Body of pancreas (tissue), 4 donors: Measurements from ENCODE around the gene NFYC. TPM values are rescaled to one million over a fixed set of nuclear protein-coding genes. Genes with fewer than 3 reads are reported as not detected.
A peak's percentile ranks its signal among the peaks of the same experiment; 100 is the strongest.
"Not testable (repeated sequence)": the region's sequence is repeated elsewhere in the genome, so short reads cannot be mapped to it uniquely, and the experiment has no call there.

Experiments
- ATAC-seq: fragments of 150-250 bp; one replicate; pipeline ENCODE4 v1.9.1; 2016
- DNase-seq, 4 donors: peaks; one replicate each; pipeline ENCODE4 v3.0.0-alpha.2; 2019
- H3K27ac ChIP-seq, 4 donors: fragments of 200-600 bp; sonication (generic); 1 replicate in 3 of 4; 2 replicates in 1 of 4; pipeline versions ENCODE4 v1.5.1 to v1.6.1; 2016 to 2019; ENCODE audit warnings: mild to moderate bottlenecking in 1 of 4, mixed read lengths in 1 of 4, moderate library complexity in 1 of 4
- H3K27me3 ChIP-seq, 2 donors: fragments of 200-600 bp; sonication (generic); one replicate each; pipeline ENCODE4 v1.6.0; 2016; ENCODE audit warnings: mild to moderate bottlenecking in 1 of 2
- H3K36me3 ChIP-seq, 2 donors: fragments of 200-600 bp; sonication (generic); replicated peaks in 1 of 2; 2 replicates each; pipeline ENCODE4 v1.5.1; 2016; ENCODE audit warnings: low read depth in 2 of 2; ENCODE audit not compliant: insufficient read depth in 1 of 2
- H3K4me1 ChIP-seq: fragments of 200-600 bp; sonication (generic); one replicate; pipeline ENCODE4 v1.6.0; 2016
- H3K4me3 ChIP-seq, 2 donors: fragments of 200-600 bp; sonication (generic); 1 replicate in 1 of 2; 2 replicates in 1 of 2; pipeline ENCODE4 v1.5.1; 2016 to 2019
- H3K9me3 ChIP-seq, 3 donors: fragments of 200-600 bp; sonication (generic); 1 replicate in 2 of 3; 2 replicates in 1 of 3; pipeline ENCODE4 v1.5.1; 2016
- CTCF ChIP-seq, 7 experiments: fragments of 450-650 bp in 4 of 7; fragments of 200-600 bp in 3 of 7; sonication (generic) in 3 of 7; IDR thresholded peaks; one replicate each; pipeline ENCODE4 v1.5.1; 2016 to 2019; ENCODE audit warnings: antibody characterized with exemption in 7 of 7
- POLR2A ChIP-seq, 3 donors: fragments of 450-650 bp; IDR thresholded peaks; one replicate each; pipeline ENCODE4 v1.6.1; 2016; ENCODE audit warnings: antibody characterized with exemption in 3 of 3, mild to moderate bottlenecking in 2 of 3
- WGBS, 2 donors: methylation state at CpG; one replicate each; pipeline ENCODE4 v1.1.5; 2017; 5-methylcytosine and 5-hydroxymethylcytosine counted together
- intact Hi-C: fragments of 100-400 bp; cut with DNase I; formaldehyde crosslinking; loops from one replicate; pipeline ENCODE4 v1.15.1; 2023
- total RNA-seq, 2 donors: library from RNA; depleted of rRNA; stranded (reverse); fragments of >200 nt; gene quantifications; one replicate each; pipeline ENCODE4 v1.1.0, GENCODE V29; 2016

Gene NFYC
- total RNA-seq, 2 donors from 2014 or later = 37.2 to 44.9 TPM

GRCh38 chr1:40723196-40723955 lies 31.9 kb downstream of the NFYC start:
- intact Hi-C loops = no loop called here
- H3K4me1 ChIP-seq = peaks cover 50% of the 10 kb centered on the region
- H3K9me3 ChIP-seq = no peaks in the 10 kb centered on the region
- DNase-seq (no peak), ATAC-seq (no peak)
- no peaks in the 10 kb centered on the region for H3K27me3 ChIP-seq
- no peaks in the 10 kb centered on the region for H3K36me3 ChIP-seq
- TF ChIP-seq POLR2A (IDR thresholded peaks at IDR 0.05) (no peak), CTCF (IDR thresholded peaks at IDR 0.05) (no peak)
- H3K27ac ChIP-seq = peak overlapping the region in 1 of 4 donors; percentile 42
- H3K4me3 ChIP-seq = no peak overlapping the region
- WGBS, 2 donors = 73 to 76% methylated on average over 8 of the region's 8 CpGs

GRCh38 chr1:40727662-40728061 lies 36.2 kb downstream of the NFYC start:
- ATAC-seq, H3K4me3 ChIP-seq, H3K36me3 ChIP-seq, H3K27ac ChIP-seq, H3K9me3 ChIP-seq, intact Hi-C loops, DNase-seq, H3K27me3 ChIP-seq: not testable (repeated sequence)
- 94 to 97% methylated on average over 9 of the region's 9 CpGs for WGBS, 2 donors
- peaks cover 36% of the 10 kb centered on the region for H3K4me1 ChIP-seq

GRCh38 chr1:40729316-40729862 lies 37.9 kb downstream of the NFYC start:
- H3K9me3 ChIP-seq, ATAC-seq, H3K27ac ChIP-seq, H3K4me3 ChIP-seq, H3K27me3 ChIP-seq, intact Hi-C loops, H3K36me3 ChIP-seq, DNase-seq: not testable (repeated sequence)
- 95 to 100% methylated on average over 5 of the region's 5 CpGs for WGBS, 2 donors
- peaks cover 26% of the 10 kb centered on the region for H3K4me1 ChIP-seq

DNA sequence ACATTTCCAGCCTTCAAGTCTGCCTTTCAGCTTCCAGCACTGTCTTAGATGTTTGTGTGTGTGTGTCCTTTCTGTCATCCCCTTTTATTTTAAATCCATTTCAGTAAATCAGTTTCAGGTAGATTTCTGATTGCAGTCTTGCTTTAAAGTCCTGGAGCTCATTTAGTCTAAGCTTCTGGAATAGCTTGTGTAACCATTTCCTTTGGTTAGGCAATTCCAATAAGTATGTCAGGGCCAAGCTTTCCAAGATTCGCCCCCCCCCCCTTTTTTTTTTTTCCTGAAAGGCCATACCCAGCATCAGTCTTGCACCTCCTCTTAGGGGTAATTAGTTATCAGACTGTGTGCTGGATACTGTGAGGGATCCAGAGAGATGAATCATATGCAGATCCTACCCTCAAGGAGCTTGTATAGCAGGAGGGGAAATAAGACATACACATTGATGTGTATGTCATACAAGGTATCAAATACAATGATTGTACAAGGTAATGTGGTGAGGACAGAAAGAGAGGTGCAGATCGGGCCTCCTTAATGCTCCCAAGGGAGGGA lies 41.3 kb downstream of the NFYC start:
- DNase-seq (no peak), ATAC-seq (no peak)
- intact Hi-C loops = no loop called here
- H3K4me3 ChIP-seq = no peak overlapping the region
- WGBS, 2 donors = 72 to 86% methylated on average over 2 of the region's 2 CpGs
- H3K27ac ChIP-seq = no peak overlapping the region
- H3K27me3 ChIP-seq = no peaks in the 10 kb centered on the region
- H3K9me3 ChIP-seq = no peaks in the 10 kb centered on the region
- H3K4me1 ChIP-seq = peaks cover 23% of the 10 kb centered on the region
- no peaks in the 10 kb centered on the region for H3K36me3 ChIP-seq
- TF ChIP-seq POLR2A (IDR thresholded peaks at IDR 0.05) (no peak), CTCF (IDR thresholded peaks at IDR 0.05) (no peak)

- ATAC-seq (no peak), DNase-seq (no peak)
- TF ChIP-seq POLR2A (IDR thresholded peaks at IDR 0.05) = no peak
- TF ChIP-seq CTCF (IDR thresholded peaks at IDR 0.05) = no peak
- intact Hi-C loops = no loop called here
- no peak overlapping the region for H3K4me3 ChIP-seq
- 91 to 92% methylated on average over 8 of the region's 8 CpGs for WGBS, 2 donors
- H3K27me3 ChIP-seq = no peaks in the 10 kb centered on the region
- peaks cover 0 to 6% of the 10 kb centered on the region in 2 donors for H3K36me3 ChIP-seq
- H3K27ac ChIP-seq = no peak overlapping the region
- H3K9me3 ChIP-seq = no peaks in the 10 kb centered on the region
- peaks cover 19% of the 10 kb centered on the region for H3K4me1 ChIP-seq
These were observed 43.6 kb downstream of the NFYC start for GRCh38 chr1:40734882-40735628.
